WTC11 (cell line): ENCODE results near the gene LEKR1. TPM values are rescaled to one million over a fixed set of nuclear protein-coding genes. Genes with fewer than 3 reads are reported as not detected.

ENCODE experiments used
- ATAC-seq: fragments of 200-7000 bp; cut with Tn5 transposase; 2 replicates; pipeline ENCODE4 v1.10.0; 2021; ENCODE audit warnings: mild to moderate bottlenecking, moderate library complexity
- CTCF ChIA-PET: fragments of 300-600 bp; sonication (Branson Sonifier 250); formaldehyde crosslinking; loops from one replicate; lab custom pipeline; 2021; ENCODE audit warnings: antibody characterized with exemption; lab: Charles Lee
- POLR2A ChIA-PET: fragments of 350-600 bp; sonication (Branson Sonifier 250); formaldehyde crosslinking; loops from one replicate; lab custom pipeline; 2021; ENCODE audit warnings: antibody characterized with exemption; lab: Charles Lee
- DNase-seq: peaks from one replicate; pipeline ENCODE4 v3.0.0; 2021; ENCODE audit warnings: low spot score
- H3K27ac Mint-ChIP-seq: 2 replicates; pipeline ENCODE4 v1.8.0; 2021; ENCODE audit warnings: mixed read lengths
- H3K27me3 Mint-ChIP-seq: 2 replicates; pipeline ENCODE4 v1.8.0; 2021; ENCODE audit warnings: low read depth, mild to moderate bottlenecking, moderate library complexity, mixed read lengths
- H3K36me3 Mint-ChIP-seq: 2 replicates; pipeline ENCODE4 v1.8.0; 2021; ENCODE audit warnings: mixed read lengths
- H3K4me1 Mint-ChIP-seq: 2 replicates; pipeline ENCODE4 v1.8.0; 2022; ENCODE audit warnings: mixed read lengths
- H3K4me3 Mint-ChIP-seq: 2 replicates; pipeline ENCODE4 v1.8.0; 2021; ENCODE audit warnings: mild to moderate bottlenecking, moderate library complexity, mixed read lengths
- H3K9me3 Mint-ChIP-seq: 2 replicates; pipeline ENCODE4 v1.8.0; 2021; ENCODE audit warnings: mixed read lengths
- CREM ChIP-seq: sonication (generic); formaldehyde crosslinking; IDR thresholded peaks from 2 replicates; pipeline ENCODE4 v1.8.1; 2022; ENCODE audit warnings: mild to moderate bottlenecking, missing genetic modification reagents, moderate library complexity
- ESRRA ChIP-seq: sonication (generic); formaldehyde crosslinking; IDR thresholded peaks from 2 replicates; pipeline ENCODE4 v1.8.1; 2022; ENCODE audit warnings: mild to moderate bottlenecking, missing genetic modification reagents, borderline replicate concordance
- FOXJ3 ChIP-seq: sonication (generic); formaldehyde crosslinking; IDR thresholded peaks from 2 replicates; pipeline ENCODE4 v1.9.0; 2021; ENCODE audit warnings: missing genetic modification reagents, mild to moderate bottlenecking, borderline replicate concordance
- FOXP1 ChIP-seq: sonication (generic); formaldehyde crosslinking; IDR thresholded peaks from 2 replicates; pipeline ENCODE4 v1.8.0; 2022; ENCODE audit warnings: missing genetic modification reagents, mild to moderate bottlenecking, moderate library complexity, borderline replicate concordance
- GABPB1 ChIP-seq: sonication (generic); formaldehyde crosslinking; IDR thresholded peaks from 2 replicates; pipeline ENCODE4 v1.8.1; 2023; ENCODE audit warnings: mild to moderate bottlenecking, missing genetic modification reagents
- NFATC4 ChIP-seq: fragments of 250-450 bp; sonication (Bioruptor Pico); IDR thresholded peaks from 2 replicates; pipeline ENCODE4 v1.9.0; 2021; ENCODE audit warnings: mild to moderate bottlenecking
- NFE2L1 ChIP-seq: sonication (generic); formaldehyde crosslinking; IDR thresholded peaks from 2 replicates; pipeline ENCODE4 v1.8.1; 2023; ENCODE audit warnings: missing genetic modification reagents
- SMAD3 ChIP-seq: sonication (generic); formaldehyde crosslinking; IDR thresholded peaks from 2 replicates; pipeline ENCODE4 v1.8.0; 2022; ENCODE audit warnings: missing genetic modification reagents, mild to moderate bottlenecking, borderline replicate concordance
- TEAD1 ChIP-seq: sonication (generic); formaldehyde crosslinking; IDR thresholded peaks from 2 replicates; pipeline ENCODE4 v1.8.0; 2022; ENCODE audit warnings: mild to moderate bottlenecking, missing genetic modification reagents
- TP53 ChIP-seq: sonication (generic); formaldehyde crosslinking; IDR thresholded peaks from 2 replicates; pipeline ENCODE4 v1.8.1; 2023; ENCODE audit warnings: mild to moderate bottlenecking, missing genetic modification reagents
- ZBTB21 ChIP-seq: sonication (generic); formaldehyde crosslinking; IDR thresholded peaks from 2 replicates; pipeline ENCODE4 v1.8.1; 2023; ENCODE audit warnings: mild to moderate bottlenecking, missing genetic modification reagents, borderline replicate concordance
- ZNF138 ChIP-seq: sonication (generic); formaldehyde crosslinking; conservative IDR thresholded peaks from 2 replicates; pipeline ENCODE4 v1.8.1; 2022; ENCODE audit warnings: mild to moderate bottlenecking, moderate library complexity, missing genetic modification reagents
- ZNF232 ChIP-seq: sonication (generic); formaldehyde crosslinking; IDR thresholded peaks from 2 replicates; pipeline ENCODE4 v1.8.0; 2022; ENCODE audit warnings: mild to moderate bottlenecking, missing genetic modification reagents
- ZNF423 ChIP-seq: fragments of 250-450 bp; sonication (Bioruptor Pico); IDR thresholded peaks from 2 replicates; pipeline ENCODE4 v2.1.2; 2022; ENCODE audit warnings: mild to moderate bottlenecking, moderate library complexity
- total RNA-seq: library from RNA; stranded (reverse); gene quantifications from 3 replicates; pipeline ENCODE4 v1.2.3, GENCODE V29; 2021
- TF ChIP-seq, protein P1 (sequence below): fragments of 250-450 bp; sonication (Bioruptor Pico); IDR thresholded peaks from 2 replicates; pipeline ENCODE4 v1.9.0; 2021; ENCODE audit warnings: mild to moderate bottlenecking
- TF ChIP-seq, protein P2 (sequence below): sonication (generic); formaldehyde crosslinking; IDR thresholded peaks from 2 replicates; pipeline ENCODE4 v1.8.1; 2022; ENCODE audit warnings: mild to moderate bottlenecking, missing genetic modification reagents, moderate library complexity, borderline replicate concordance
- TF ChIP-seq, protein P3 (sequence below): fragments of 250-450 bp; sonication (Bioruptor Pico); IDR thresholded peaks from 2 replicates; pipeline ENCODE4 v1.9.0; 2021; ENCODE audit warnings: moderate library complexity, mild to moderate bottlenecking, inconsistent platforms, borderline replicate concordance
- TF ChIP-seq, protein P4 (sequence below): sonication (generic); formaldehyde crosslinking; IDR thresholded peaks from 2 replicates; pipeline ENCODE4 v1.8.1; 2022; ENCODE audit warnings: low read depth, mild to moderate bottlenecking, moderate library complexity, missing genetic modification reagents, borderline replicate concordance
- TF ChIP-seq, protein P5 (sequence below): sonication (generic); formaldehyde crosslinking; IDR thresholded peaks from 2 replicates; pipeline ENCODE4 v1.8.1; 2023; ENCODE audit warnings: mild to moderate bottlenecking, missing genetic modification reagents, moderate library complexity
- TF ChIP-seq, protein P6 (sequence below): sonication (generic); formaldehyde crosslinking; IDR thresholded peaks from 2 replicates; pipeline ENCODE4 v1.8.0; 2023; ENCODE audit warnings: missing genetic modification reagents, mild to moderate bottlenecking, borderline replicate concordance
- TF ChIP-seq, protein P7 (sequence below): sonication (generic); formaldehyde crosslinking; IDR thresholded peaks from 2 replicates; pipeline ENCODE4 v1.8.0; 2022; ENCODE audit warnings: mild to moderate bottlenecking, missing genetic modification reagents

LEKR1 gene
- total RNA-seq, 1 experiment from 2014 or later: 0.09 TPM

DNA sequence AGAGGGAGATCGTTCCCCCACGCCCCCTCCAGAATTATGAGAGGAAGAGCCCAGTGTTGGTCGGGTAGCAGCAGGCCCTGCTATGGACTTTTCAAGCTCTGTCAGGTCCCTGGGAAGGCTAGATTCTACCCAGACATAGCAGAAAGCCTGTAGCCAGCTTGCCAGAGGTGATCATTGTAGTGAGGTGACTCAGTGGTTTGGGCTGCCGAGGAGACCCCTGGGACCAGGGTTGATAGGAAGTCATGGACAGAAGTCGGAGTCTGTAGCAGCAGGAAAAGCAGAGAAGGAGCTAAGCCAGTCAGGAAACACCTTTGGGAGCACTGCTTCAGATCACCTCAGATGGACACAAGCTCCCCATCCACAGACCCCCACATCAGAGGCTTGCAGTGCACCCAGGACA lies 266.1 kb downstream of the LEKR1 start (continued):
- TF ChIP-seq CREM (CRISPR knock-in tag) (no peak), TP53 (no peak), SMAD3 (CRISPR knock-in tag) (no peak)
- TF ChIP-seq, protein P1, sequence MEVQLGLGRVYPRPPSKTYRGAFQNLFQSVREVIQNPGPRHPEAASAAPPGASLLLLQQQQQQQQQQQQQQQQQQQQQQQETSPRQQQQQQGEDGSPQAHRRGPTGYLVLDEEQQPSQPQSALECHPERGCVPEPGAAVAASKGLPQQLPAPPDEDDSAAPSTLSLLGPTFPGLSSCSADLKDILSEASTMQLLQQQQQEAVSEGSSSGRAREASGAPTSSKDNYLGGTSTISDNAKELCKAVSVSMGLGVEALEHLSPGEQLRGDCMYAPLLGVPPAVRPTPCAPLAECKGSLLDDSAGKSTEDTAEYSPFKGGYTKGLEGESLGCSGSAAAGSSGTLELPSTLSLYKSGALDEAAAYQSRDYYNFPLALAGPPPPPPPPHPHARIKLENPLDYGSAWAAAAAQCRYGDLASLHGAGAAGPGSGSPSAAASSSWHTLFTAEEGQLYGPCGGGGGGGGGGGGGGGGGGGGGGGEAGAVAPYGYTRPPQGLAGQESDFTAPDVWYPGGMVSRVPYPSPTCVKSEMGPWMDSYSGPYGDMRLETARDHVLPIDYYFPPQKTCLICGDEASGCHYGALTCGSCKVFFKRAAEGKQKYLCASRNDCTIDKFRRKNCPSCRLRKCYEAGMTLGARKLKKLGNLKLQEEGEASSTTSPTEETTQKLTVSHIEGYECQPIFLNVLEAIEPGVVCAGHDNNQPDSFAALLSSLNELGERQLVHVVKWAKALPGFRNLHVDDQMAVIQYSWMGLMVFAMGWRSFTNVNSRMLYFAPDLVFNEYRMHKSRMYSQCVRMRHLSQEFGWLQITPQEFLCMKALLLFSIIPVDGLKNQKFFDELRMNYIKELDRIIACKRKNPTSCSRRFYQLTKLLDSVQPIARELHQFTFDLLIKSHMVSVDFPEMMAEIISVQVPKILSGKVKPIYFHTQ (CRISPR knock-in tag): no peak

DNA sequence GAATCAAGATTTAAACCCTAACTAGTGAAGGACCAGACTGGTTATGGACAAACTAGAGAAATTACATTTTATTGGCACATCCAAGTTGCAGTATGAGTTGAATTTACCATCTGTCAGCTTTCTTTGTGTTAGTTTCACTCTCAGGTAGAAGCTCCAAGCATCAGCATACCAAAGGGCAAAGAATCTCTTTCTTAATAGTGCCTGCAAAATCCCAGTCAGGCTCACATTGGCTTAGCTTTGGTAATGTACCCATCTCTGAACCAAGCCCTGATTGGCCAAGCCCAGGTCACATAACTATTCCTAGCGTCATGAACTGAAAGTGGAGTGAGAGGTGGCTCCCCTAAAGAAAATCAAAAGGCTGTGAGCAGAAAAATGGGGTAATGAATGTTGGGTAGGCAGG lies 266.9 kb downstream of the LEKR1 start:
- no peak for ATAC-seq
- H3K9me3 Mint-ChIP-seq: no peaks in the 10 kb centered on the region
- POLR2A ChIA-PET: no interaction called here
- H3K27me3 Mint-ChIP-seq: peaks cover 14% of the 10 kb centered on the region
- H3K36me3 Mint-ChIP-seq: no peaks in the 10 kb centered on the region
- no peak overlapping the region for H3K4me3 Mint-ChIP-seq
- H3K4me1 Mint-ChIP-seq: peaks cover 32% of the 10 kb centered on the region
- no peak overlapping the region for H3K27ac Mint-ChIP-seq
- CTCF ChIA-PET: interaction anchor here (1.3 to 1.6 kb wide), 2 partner anchors 37 to 44 kb away, joined by 5 to 6 read pairs; no protein-coding TSS in a partner anchor
- DNase-seq: no peak
- TF ChIP-seq NFE2L1 (CRISPR knock-in tag): no peak
- no peak for TF ChIP-seq FOXJ3 (CRISPR knock-in tag)
- no peak for TF ChIP-seq ESRRA (CRISPR knock-in tag)
- no peak for TF ChIP-seq TEAD1 (CRISPR knock-in tag)
- no peak for TF ChIP-seq ZNF423 (CRISPR knock-in tag)
- TF ChIP-seq CREM (CRISPR knock-in tag): no peak
- TF ChIP-seq, protein P2, sequence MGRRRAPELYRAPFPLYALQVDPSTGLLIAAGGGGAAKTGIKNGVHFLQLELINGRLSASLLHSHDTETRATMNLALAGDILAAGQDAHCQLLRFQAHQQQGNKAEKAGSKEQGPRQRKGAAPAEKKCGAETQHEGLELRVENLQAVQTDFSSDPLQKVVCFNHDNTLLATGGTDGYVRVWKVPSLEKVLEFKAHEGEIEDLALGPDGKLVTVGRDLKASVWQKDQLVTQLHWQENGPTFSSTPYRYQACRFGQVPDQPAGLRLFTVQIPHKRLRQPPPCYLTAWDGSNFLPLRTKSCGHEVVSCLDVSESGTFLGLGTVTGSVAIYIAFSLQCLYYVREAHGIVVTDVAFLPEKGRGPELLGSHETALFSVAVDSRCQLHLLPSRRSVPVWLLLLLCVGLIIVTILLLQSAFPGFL (CRISPR knock-in tag): no peak
- no peak for TF ChIP-seq FOXP1 (CRISPR knock-in tag)
- TF ChIP-seq ZNF232 (CRISPR knock-in tag): no peak
- no peak for TF ChIP-seq ZNF138 (CRISPR knock-in tag)

DNA sequence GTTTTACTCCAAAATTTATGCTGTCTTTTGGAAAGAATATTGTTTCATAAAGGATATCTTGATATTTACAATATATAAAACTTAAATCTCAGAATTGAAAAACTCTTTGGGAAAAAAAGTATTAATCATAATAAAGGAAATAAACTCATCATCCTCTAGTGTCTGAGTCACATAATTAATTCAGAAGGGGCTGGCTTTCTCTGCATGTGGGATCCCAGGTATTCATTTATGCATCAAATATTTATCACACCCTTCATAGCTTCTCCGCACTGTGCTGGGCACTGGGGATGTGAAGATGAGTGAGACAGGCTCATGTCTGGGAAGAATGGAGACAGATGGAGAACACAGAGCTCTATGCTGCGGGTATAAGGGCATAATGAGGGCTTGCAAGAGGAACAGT lies 268.1 kb downstream of the LEKR1 start:
- Mint-ChIP-seq H3K36me3 (no peaks in the 10 kb centered on the region), H3K27ac (no peak overlapping the region), H3K27me3 (peaks cover 13% of the 10 kb centered on the region), H3K4me1 (peaks cover 26% of the 10 kb centered on the region), H3K4me3 (no peak overlapping the region), H3K9me3 (no peaks in the 10 kb centered on the region)
- no peak for DNase-seq
- ChIA-PET POLR2A (interaction anchor here (0.9 kb wide), 1 partner anchor 10 kb away, joined by 3 read pairs; no protein-coding TSS in a partner anchor), CTCF (interaction anchor here (0.6 to 1.5 kb wide), 3 partner anchors 16 to 942 kb away, joined by 3 to 4 read pairs (median 3); no protein-coding TSS in a partner anchor)
- no peak for ATAC-seq
- no peak for TF ChIP-seq GABPB1 (CRISPR knock-in tag)
- TF ChIP-seq, protein P3, sequence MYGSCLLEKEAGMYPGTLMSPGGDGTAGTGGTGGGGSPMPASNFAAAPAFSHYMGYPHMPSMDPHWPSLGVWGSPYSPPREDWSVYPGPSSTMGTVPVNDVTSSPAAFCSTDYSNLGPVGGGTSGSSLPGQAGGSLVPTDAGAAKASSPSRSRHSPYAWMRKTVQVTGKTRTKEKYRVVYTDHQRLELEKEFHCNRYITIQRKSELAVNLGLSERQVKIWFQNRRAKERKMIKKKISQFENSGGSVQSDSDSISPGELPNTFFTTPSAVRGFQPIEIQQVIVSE (CRISPR knock-in tag): no peak
- no peak for TF ChIP-seq ZBTB21
- TF ChIP-seq, protein P4, sequence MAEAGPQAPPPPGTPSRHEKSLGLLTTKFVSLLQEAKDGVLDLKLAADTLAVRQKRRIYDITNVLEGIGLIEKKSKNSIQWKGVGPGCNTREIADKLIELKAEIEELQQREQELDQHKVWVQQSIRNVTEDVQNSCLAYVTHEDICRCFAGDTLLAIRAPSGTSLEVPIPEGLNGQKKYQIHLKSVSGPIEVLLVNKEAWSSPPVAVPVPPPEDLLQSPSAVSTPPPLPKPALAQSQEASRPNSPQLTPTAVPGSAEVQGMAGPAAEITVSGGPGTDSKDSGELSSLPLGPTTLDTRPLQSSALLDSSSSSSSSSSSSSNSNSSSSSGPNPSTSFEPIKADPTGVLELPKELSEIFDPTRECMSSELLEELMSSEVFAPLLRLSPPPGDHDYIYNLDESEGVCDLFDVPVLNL (CRISPR knock-in tag): no peak
- TF ChIP-seq, protein P5, sequence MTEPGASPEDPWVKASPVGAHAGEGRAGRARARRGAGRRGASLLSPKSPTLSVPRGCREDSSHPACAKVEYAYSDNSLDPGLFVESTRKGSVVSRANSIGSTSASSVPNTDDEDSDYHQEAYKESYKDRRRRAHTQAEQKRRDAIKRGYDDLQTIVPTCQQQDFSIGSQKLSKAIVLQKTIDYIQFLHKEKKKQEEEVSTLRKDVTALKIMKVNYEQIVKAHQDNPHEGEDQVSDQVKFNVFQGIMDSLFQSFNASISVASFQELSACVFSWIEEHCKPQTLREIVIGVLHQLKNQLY (CRISPR knock-in tag): no peak
- TF ChIP-seq, protein P6, sequence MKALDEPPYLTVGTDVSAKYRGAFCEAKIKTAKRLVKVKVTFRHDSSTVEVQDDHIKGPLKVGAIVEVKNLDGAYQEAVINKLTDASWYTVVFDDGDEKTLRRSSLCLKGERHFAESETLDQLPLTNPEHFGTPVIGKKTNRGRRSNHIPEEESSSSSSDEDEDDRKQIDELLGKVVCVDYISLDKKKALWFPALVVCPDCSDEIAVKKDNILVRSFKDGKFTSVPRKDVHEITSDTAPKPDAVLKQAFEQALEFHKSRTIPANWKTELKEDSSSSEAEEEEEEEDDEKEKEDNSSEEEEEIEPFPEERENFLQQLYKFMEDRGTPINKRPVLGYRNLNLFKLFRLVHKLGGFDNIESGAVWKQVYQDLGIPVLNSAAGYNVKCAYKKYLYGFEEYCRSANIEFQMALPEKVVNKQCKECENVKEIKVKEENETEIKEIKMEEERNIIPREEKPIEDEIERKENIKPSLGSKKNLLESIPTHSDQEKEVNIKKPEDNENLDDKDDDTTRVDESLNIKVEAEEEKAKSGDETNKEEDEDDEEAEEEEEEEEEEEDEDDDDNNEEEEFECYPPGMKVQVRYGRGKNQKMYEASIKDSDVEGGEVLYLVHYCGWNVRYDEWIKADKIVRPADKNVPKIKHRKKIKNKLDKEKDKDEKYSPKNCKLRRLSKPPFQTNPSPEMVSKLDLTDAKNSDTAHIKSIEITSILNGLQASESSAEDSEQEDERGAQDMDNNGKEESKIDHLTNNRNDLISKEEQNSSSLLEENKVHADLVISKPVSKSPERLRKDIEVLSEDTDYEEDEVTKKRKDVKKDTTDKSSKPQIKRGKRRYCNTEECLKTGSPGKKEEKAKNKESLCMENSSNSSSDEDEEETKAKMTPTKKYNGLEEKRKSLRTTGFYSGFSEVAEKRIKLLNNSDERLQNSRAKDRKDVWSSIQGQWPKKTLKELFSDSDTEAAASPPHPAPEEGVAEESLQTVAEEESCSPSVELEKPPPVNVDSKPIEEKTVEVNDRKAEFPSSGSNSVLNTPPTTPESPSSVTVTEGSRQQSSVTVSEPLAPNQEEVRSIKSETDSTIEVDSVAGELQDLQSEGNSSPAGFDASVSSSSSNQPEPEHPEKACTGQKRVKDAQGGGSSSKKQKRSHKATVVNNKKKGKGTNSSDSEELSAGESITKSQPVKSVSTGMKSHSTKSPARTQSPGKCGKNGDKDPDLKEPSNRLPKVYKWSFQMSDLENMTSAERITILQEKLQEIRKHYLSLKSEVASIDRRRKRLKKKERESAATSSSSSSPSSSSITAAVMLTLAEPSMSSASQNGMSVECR (CRISPR knock-in tag): no peak
- TF ChIP-seq NFATC4 (CRISPR knock-in tag): no peak
- TF ChIP-seq FOXJ3 (CRISPR knock-in tag): no peak
- TF ChIP-seq, protein P7, sequence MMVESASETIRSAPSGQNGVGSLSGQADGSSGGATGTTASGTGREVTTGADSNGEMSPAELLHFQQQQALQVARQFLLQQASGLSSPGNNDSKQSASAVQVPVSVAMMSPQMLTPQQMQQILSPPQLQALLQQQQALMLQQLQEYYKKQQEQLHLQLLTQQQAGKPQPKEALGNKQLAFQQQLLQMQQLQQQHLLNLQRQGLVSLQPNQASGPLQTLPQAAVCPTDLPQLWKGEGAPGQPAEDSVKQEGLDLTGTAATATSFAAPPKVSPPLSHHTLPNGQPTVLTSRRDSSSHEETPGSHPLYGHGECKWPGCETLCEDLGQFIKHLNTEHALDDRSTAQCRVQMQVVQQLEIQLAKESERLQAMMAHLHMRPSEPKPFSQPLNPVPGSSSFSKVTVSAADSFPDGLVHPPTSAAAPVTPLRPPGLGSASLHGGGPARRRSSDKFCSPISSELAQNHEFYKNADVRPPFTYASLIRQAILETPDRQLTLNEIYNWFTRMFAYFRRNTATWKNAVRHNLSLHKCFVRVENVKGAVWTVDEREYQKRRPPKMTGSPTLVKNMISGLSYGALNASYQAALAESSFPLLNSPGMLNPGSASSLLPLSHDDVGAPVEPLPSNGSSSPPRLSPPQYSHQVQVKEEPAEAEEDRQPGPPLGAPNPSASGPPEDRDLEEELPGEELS (CRISPR knock-in tag): no peak
